OCI-LY3 (cell line): ENCODE results near the gene CACNG4.

Experiments
- H2AFZ ChIP-seq: fragments of 200-600, 300-600 bp; shearing (Covaris generic); 2 replicates; pipeline ENCODE4 v1.6.0; 2014; ENCODE audit warnings: antibody characterized with exemption, low read depth, low read length
- H3K27ac ChIP-seq: fragments of 200-600, 300-600 bp; sonication (generic); 2 replicates; pipeline ENCODE4 v1.5.1; 2014; ENCODE audit warnings: mild to moderate bottlenecking, low read length, moderate library complexity, mixed read lengths
- H3K27me3 ChIP-seq: fragments of 200-600, 300-600 bp; sonication (generic); 2 replicates; pipeline ENCODE4 v1.6.1; 2014; ENCODE audit warnings: low read depth, low read length, mixed read lengths
- H3K36me3 ChIP-seq: fragments of 200-600, 300-600 bp; sonication (generic); replicated peaks from 2 replicates; pipeline ENCODE3; 2014; ENCODE audit warnings: low read depth, low read length, mixed read lengths
- H3K4me1 ChIP-seq: fragments of 300-600, 200-600 bp; sonication (generic); 2 replicates; pipeline ENCODE4 v1.6.1; 2014; ENCODE audit warnings: low read length, mixed read lengths
- H3K4me2 ChIP-seq: fragments of 200-600, 300-600 bp; sonication (generic); 2 replicates; pipeline ENCODE4 v1.6.1; 2014; ENCODE audit warnings: low read length, mixed read lengths
- H3K4me3 ChIP-seq: fragments of 300-600, 200-600 bp; sonication (generic); 2 replicates; pipeline ENCODE4 v1.5.1; 2014; ENCODE audit warnings: antibody characterized with exemption, mild to moderate bottlenecking, low read length, moderate library complexity
- H3K79me2 ChIP-seq: fragments of 300-600, 200-600 bp; shearing (Covaris generic); 2 replicates; pipeline ENCODE4 v1.6.1; 2014; ENCODE audit warnings: mild to moderate bottlenecking, low read length, mixed read lengths
- H3K9ac ChIP-seq: fragments of 300-600, 200-600 bp; shearing (Covaris generic); 2 replicates; pipeline ENCODE4 v1.6.0; 2014; ENCODE audit warnings: mild to moderate bottlenecking, low read length, moderate library complexity
- H3K9me3 ChIP-seq: fragments of 200-600, 300-600 bp; shearing (Covaris generic); 2 replicates; pipeline ENCODE4 v1.6.1; 2014; ENCODE audit warnings: low read length, mixed read lengths; ENCODE audit not compliant: insufficient read depth
- H4K20me1 ChIP-seq: fragments of 200-600, 300-600 bp; sonication (generic); 2 replicates; pipeline ENCODE4 v1.6.1; 2016; ENCODE audit warnings: low read length, mixed read lengths; ENCODE audit not compliant: insufficient read depth
- CTCF ChIP-seq: fragments of 200-600, 300-600 bp; sonication (generic); IDR thresholded peaks from 2 replicates; pipeline ENCODE4 v1.5.1; 2014; ENCODE audit warnings: antibody characterized with exemption, low read length, low read depth
- EZH2phosphoT487 ChIP-seq: fragments of 200-600 bp; shearing (Covaris generic); IDR thresholded peaks from 2 replicates; pipeline ENCODE4 v1.6.1; 2018; ENCODE audit warnings: antibody characterized with exemption, mixed run types, low read depth

CACNG4 gene

DNA sequence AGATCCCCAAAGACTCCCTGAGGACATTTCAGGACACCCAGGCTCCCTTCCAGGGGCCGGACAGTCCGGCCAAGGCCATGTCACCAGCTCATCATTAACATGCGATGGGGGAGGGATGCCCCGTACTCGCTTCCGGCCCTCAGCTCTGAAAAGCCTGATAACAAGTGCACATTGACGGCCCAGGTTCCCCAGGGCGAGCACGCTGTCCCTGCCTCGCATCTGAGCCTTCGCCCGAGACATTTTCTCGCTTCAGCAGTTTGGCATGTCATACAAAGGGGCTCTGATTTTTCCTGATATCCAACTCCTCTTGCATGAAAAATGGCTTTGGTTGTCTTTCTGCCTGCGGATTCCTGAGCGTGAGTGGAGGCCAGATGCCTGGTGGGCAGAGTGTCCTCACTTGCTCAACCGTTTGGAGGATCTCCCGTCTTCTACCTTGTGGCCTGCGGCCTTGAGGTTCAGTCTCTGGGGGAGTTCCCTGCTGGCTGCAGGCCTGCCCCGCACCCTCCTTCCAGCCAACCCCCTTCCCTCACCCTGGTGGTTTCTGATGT, 14.1 kb downstream of the CACNG4 start:
- Histone ChIP-seq H3K9me3 (no peaks in the 10 kb centered on the region), H2AFZ (no peak overlapping the region), H3K4me3 (no peak overlapping the region), H3K27me3 (peaks cover 7% of the 10 kb centered on the region; the same call in 1 of the 2 replicates), H4K20me1 (no peaks in the 10 kb centered on the region), H3K79me2 (no peaks in the 10 kb centered on the region), H3K4me1 (no peaks in the 10 kb centered on the region), H3K4me2 (no peak overlapping the region), H3K27ac (no peak overlapping the region), H3K36me3 (no peaks in the 10 kb centered on the region), H3K9ac (no peak overlapping the region)
- no peak for TF ChIP-seq CTCF
- TF ChIP-seq EZH2phosphoT487: no peak

DNA sequence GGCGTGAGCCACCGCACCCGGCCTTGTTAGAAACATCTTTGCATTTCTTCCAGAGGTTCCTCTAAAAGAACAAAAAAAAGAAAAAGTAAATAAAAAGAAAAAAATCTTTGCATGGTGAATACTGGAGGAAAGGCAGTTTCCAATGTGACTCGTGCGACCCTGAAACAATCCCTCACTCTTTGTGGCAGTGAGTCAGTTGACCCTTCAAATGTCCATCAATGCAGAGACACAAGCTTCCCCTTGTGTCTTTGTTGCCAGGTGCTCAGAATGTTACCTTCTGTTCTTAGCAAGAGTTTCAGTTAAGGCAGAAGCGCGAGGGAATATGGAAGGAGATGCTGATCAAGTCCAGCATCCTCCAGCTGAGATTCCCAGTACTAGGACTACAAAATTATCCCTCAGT, 16.4 kb downstream of the CACNG4 start:
- peaks cover 12% of the 10 kb centered on the region for H3K4me1 ChIP-seq
- no peak overlapping the region for H3K4me2 ChIP-seq
- H3K27ac ChIP-seq: no peak overlapping the region
- H3K9ac ChIP-seq: no peak overlapping the region
- no peaks in the 10 kb centered on the region for H3K9me3 ChIP-seq
- no peaks in the 10 kb centered on the region for H3K36me3 ChIP-seq
- TF ChIP-seq EZH2phosphoT487 (no peak), CTCF (no peak)
- H4K20me1 ChIP-seq: no peaks in the 10 kb centered on the region
- H3K79me2 ChIP-seq: no peaks in the 10 kb centered on the region
- peaks cover 7% of the 10 kb centered on the region for H3K27me3 ChIP-seq
- H3K4me3 ChIP-seq: no peak overlapping the region
- H2AFZ ChIP-seq: no peak overlapping the region

DNA sequence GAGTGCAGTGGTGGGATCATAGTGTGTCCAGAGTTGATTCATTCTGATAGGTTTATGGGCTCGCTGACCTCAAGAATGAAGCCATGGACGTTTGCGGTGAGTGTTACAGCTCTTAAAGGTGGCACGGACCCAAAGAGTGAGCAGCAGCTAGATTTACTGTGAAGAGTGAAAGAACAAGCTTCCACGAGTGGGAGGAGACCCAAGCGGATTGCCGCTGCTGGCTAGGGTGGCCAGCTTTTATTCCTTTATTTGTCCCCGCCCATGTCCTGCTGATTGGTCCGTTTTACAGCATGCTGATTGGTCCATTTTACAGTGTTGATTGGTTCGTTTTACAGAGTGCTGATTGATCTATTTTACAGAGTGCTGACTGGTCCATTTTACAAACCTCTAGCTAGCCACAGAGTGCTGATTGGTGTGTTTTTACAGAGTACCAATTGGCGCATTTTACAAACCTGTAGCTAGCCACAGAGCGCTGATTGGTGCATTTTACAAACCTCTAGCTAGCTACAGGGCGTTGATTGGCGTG, 17.5 kb downstream of the CACNG4 start:
- Histone ChIP-seq H3K27me3 (peaks cover 7% of the 10 kb centered on the region), H3K79me2 (no peaks in the 10 kb centered on the region), H4K20me1 (no peaks in the 10 kb centered on the region), H2AFZ (no peak overlapping the region), H3K9me3 (no peaks in the 10 kb centered on the region), H3K4me2 (no peak overlapping the region), H3K4me3 (no peak overlapping the region), H3K4me1 (peaks cover 13% of the 10 kb centered on the region), H3K9ac (no peak overlapping the region), H3K27ac (no peak overlapping the region), H3K36me3 (no peaks in the 10 kb centered on the region)
- TF ChIP-seq CTCF: no peak
- TF ChIP-seq EZH2phosphoT487: no peak

DNA sequence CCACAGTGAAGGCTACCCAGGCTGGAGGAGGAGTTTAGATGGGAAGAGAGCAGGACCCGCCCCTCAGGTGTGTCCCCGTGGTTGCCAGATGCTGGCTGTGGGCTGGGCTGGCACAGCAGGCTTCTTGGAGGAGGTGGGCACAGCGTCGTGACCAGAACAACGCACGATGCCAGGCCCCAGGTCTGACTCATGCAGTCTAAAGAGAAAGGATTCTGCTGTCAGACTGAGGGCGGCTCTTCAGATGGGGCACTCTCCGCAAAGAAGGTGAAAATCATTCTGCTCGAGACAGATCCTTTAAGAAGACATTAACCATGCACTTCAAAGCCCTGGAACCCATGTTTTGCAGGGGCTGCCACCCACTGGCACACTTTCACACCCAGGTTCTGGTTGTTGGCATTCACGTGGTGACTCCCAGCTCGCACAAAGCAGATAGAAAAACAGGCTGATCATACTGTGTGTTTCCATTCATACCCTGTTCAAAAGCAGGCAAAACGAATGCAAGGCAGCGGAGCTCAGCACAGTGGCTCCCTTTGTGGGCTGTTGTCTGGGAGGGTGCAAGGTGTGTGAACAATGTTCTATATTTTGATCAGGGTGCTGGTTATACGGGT, 19.0 kb downstream of the CACNG4 start:
- Histone ChIP-seq H3K36me3 (no peaks in the 10 kb centered on the region), H3K9ac (no peak overlapping the region), H3K79me2 (no peaks in the 10 kb centered on the region), H3K4me1 (peaks cover 13% of the 10 kb centered on the region), H3K9me3 (no peaks in the 10 kb centered on the region), H4K20me1 (no peaks in the 10 kb centered on the region), H3K27ac (no peak overlapping the region), H3K4me2 (no peak overlapping the region), H3K4me3 (no peak overlapping the region), H2AFZ (no peak overlapping the region), H3K27me3 (peaks cover 14% of the 10 kb centered on the region)
- no peak for TF ChIP-seq EZH2phosphoT487
- no peak for TF ChIP-seq CTCF
